ENCODE data around the gene PRKCH.

GRCh38 chr14:61526405-61527312 is 205.3 kb downstream of the PRKCH start:
- TF ChIP-seq CTCF (conservative IDR thresholded peaks at IDR 0.05; ENCODE audit: low read depth, low read length) (no peak), EZH2phosphoT487 (IDR thresholded peaks at IDR 0.05; ENCODE audit: borderline replicate concordance, low read length) (no peak)
